CD4-positive, alpha-beta T cell treated with Interleukin-4 for 1 hour (primary cell): Measurements from ENCODE around the gene NPFF.

Experiments used
- DNase-seq, 2 donors: peaks; one replicate each; pipeline ENCODE4 v3.0.0-alpha.2; 2020 to 2022

Gene NPFF

GRCh38 chr12:53472056-53472582, 35.2 kb downstream of the NPFF start:
- DNase-seq, result no peak

- DNase-seq, result no peak
Observed at GRCh38 chr12:53468282-53468681, 39.0 kb downstream of the NPFF start.

- DNase-seq, result no peak
Observed at GRCh38 chr12:53467880-53468279, 39.4 kb downstream of the NPFF start.

- DNase-seq, result no peak
Observed at GRCh38 chr12:53467082-53467481, 40.2 kb downstream of the NPFF start.

- DNase-seq, result no peak
Observed at GRCh38 chr12:53466640-53467039, 40.6 kb downstream of the NPFF start.

GRCh38 chr12:53465679-53466078, 41.6 kb downstream of the NPFF start:
- DNase-seq, result no peak

- DNase-seq, result no peak
Observed at GRCh38 chr12:53464685-53465418, 42.4 kb downstream of the NPFF start.

- no peak for DNase-seq
Observed at GRCh38 chr12:53463802-53464560, 43.3 kb downstream of the NPFF start.

- DNase-seq, result no peak
Observed at GRCh38 chr12:53462935-53463334, 44.3 kb downstream of the NPFF start.

GRCh38 chr12:53461591-53461990, 45.7 kb downstream of the NPFF start:
- DNase-seq, result no peak

GRCh38 chr12:53461059-53461458, 46.2 kb downstream of the NPFF start:
- DNase-seq, result no peak

GRCh38 chr12:53459097-53459496, 48.2 kb downstream of the NPFF start:
- no peak for DNase-seq
